Astrocyte (in vitro differentiated cells and primary cell): Measurements from ENCODE around the gene ATG16L1. TPM values are rescaled to one million over a fixed set of nuclear protein-coding genes. Genes with fewer than 3 reads are reported as not detected.

Experiments
- DNase-seq: peaks from one replicate; pipeline ENCODE4 v3.0.0-alpha.2; 2010; ENCODE audit warnings: low read depth
- FAIRE-seq: peaks from 2 replicates; lab custom pipeline; 2011; peaks lifted over from hg19 to GRCh38; lab: Jason Lieb, UNC
- H2AFZ ChIP-seq: 2 replicates; pipeline ENCODE4 v1.6.0; 2012; ENCODE audit warnings: low read depth, low read length, inconsistent platforms
- H3K27ac ChIP-seq: 2 replicates; pipeline ENCODE4 v1.5.1; 2011; ENCODE audit warnings: low read depth, low read length, inconsistent platforms
- H3K27me3 ChIP-seq: 2 replicates; pipeline ENCODE4 v1.6.0; 2011; ENCODE audit warnings: low read length, inconsistent platforms; ENCODE audit not compliant: insufficient read depth
- H3K36me3 ChIP-seq: 2 replicates; pipeline ENCODE4 v1.5.1; 2011; ENCODE audit warnings: low read length, inconsistent platforms; ENCODE audit not compliant: insufficient read depth
- H3K4me1 ChIP-seq: 2 replicates; pipeline ENCODE4 v1.5.1; 2011; ENCODE audit warnings: low read length, inconsistent platforms; ENCODE audit not compliant: insufficient read depth
- H3K4me2 ChIP-seq: 2 replicates; pipeline ENCODE4 v1.6.0; 2012; ENCODE audit warnings: low read length, inconsistent platforms
- H3K4me3 ChIP-seq: 2 replicates; pipeline ENCODE4 v1.5.1; 2011; ENCODE audit warnings: low read depth, mild to moderate bottlenecking, low read length, inconsistent platforms; ENCODE audit not compliant: insufficient read depth
- H3K79me2 ChIP-seq: 2 replicates; pipeline ENCODE4 v1.6.0; 2012; ENCODE audit warnings: mild to moderate bottlenecking, low read length, inconsistent platforms; ENCODE audit not compliant: insufficient read depth
- H3K9ac ChIP-seq: 2 replicates; pipeline ENCODE4 v1.6.0; 2012; ENCODE audit warnings: mild to moderate bottlenecking, low read length, inconsistent platforms
- H3K9me3 ChIP-seq: 2 replicates; pipeline ENCODE4 v1.5.1; 2012; ENCODE audit warnings: low read depth, mild to moderate bottlenecking, low read length, inconsistent platforms; ENCODE audit not compliant: insufficient read depth
- H4K20me1 ChIP-seq: 2 replicates; pipeline ENCODE4 v1.6.0; 2012; ENCODE audit warnings: low read length, inconsistent platforms; ENCODE audit not compliant: insufficient read depth
- H3K27ac Mint-ChIP-seq: one replicate; pipeline ENCODE4 v1.8.0; 2021; ENCODE audit warnings: mild to moderate bottlenecking, mixed read lengths; ENCODE audit not compliant: unreplicated experiment
- H3K27me3 Mint-ChIP-seq: one replicate; pipeline ENCODE4 v1.8.0; 2021; ENCODE audit warnings: low read depth, mixed read lengths; ENCODE audit not compliant: unreplicated experiment
- H3K36me3 Mint-ChIP-seq: one replicate; pipeline ENCODE4 v1.8.0; 2021; ENCODE audit warnings: low read depth, mixed read lengths; ENCODE audit not compliant: unreplicated experiment
- H3K4me1 Mint-ChIP-seq: one replicate; pipeline ENCODE4 v1.8.0; 2021; ENCODE audit warnings: low read depth, mixed read lengths; ENCODE audit not compliant: unreplicated experiment
- H3K4me3 Mint-ChIP-seq: one replicate; pipeline ENCODE4 v1.8.0; 2021; ENCODE audit warnings: mild to moderate bottlenecking, moderate library complexity, mixed read lengths; ENCODE audit not compliant: unreplicated experiment
- H3K9me3 Mint-ChIP-seq: one replicate; pipeline ENCODE4 v1.8.0; 2021; ENCODE audit warnings: mild to moderate bottlenecking, mixed read lengths; ENCODE audit not compliant: unreplicated experiment
- CTCF ChIP-seq: IDR thresholded peaks from 2 replicates; pipeline ENCODE4 v1.5.1; 2011; ENCODE audit warnings: low read depth, mild to moderate bottlenecking, inconsistent platforms, low read length, moderate library complexity; ENCODE audit not compliant: insufficient read depth
- EZH2 ChIP-seq: IDR thresholded peaks from 2 replicates; pipeline ENCODE4 v1.6.1; 2012; ENCODE audit warnings: mild to moderate bottlenecking, low read length, inconsistent platforms; ENCODE audit not compliant: insufficient read depth
- total RNA-seq: library from RNA; stranded (reverse); gene quantifications from 2 replicates; pipeline ENCODE4 v1.2.1, GENCODE V29; 2021

Gene ATG16L1
- total RNA-seq, 1 donor from 2014 or later, result 31.6 TPM

- TF ChIP-seq EZH2 (no peak), CTCF (no peak)
- H3K9ac ChIP-seq, result no peak overlapping the region
- no peaks in the 10 kb centered on the region for H4K20me1 ChIP-seq
- Mint-ChIP-seq H3K9me3 (no peaks in the 10 kb centered on the region), H3K27ac (no peak overlapping the region), H3K4me1 (no peaks in the 10 kb centered on the region), H3K27me3 (peaks cover 32% of the 10 kb centered on the region), H3K36me3 (no peaks in the 10 kb centered on the region), H3K4me3 (no peak overlapping the region)
- no peaks in the 10 kb centered on the region for H3K79me2 ChIP-seq
- no peaks in the 10 kb centered on the region for H3K9me3 ChIP-seq
- no peak overlapping the region for H3K4me2 ChIP-seq
- DNase-seq, result no peak
- H3K27ac ChIP-seq, result no peak overlapping the region
- H2AFZ ChIP-seq, result no peak overlapping the region
- no peaks in the 10 kb centered on the region for H3K36me3 ChIP-seq
- H3K27me3 ChIP-seq, result peaks cover 8% of the 10 kb centered on the region
- no peak overlapping the region for H3K4me3 ChIP-seq
- FAIRE-seq, result no peak
- H3K4me1 ChIP-seq, result no peaks in the 10 kb centered on the region
These were observed 88.0 kb downstream of the ATG16L1 start for GRCh38 chr2:233339427-233339826.

GRCh38 chr2:233341296-233341695, 89.8 kb downstream of the ATG16L1 start:
- H3K79me2 ChIP-seq, result no peaks in the 10 kb centered on the region
- no peaks in the 10 kb centered on the region for H3K4me1 ChIP-seq
- no peak for FAIRE-seq
- H4K20me1 ChIP-seq, result no peaks in the 10 kb centered on the region
- no peak overlapping the region for H3K27ac ChIP-seq
- no peak overlapping the region for H3K9ac ChIP-seq
- no peaks in the 10 kb centered on the region for H3K36me3 Mint-ChIP-seq
- H3K9me3 Mint-ChIP-seq, result no peaks in the 10 kb centered on the region
- no peak overlapping the region for H3K4me3 ChIP-seq
- H3K9me3 ChIP-seq, result no peaks in the 10 kb centered on the region
- no peak overlapping the region for H3K27ac Mint-ChIP-seq
- no peak overlapping the region for H2AFZ ChIP-seq
- H3K27me3 ChIP-seq, result peaks cover 2% of the 10 kb centered on the region
- H3K4me3 Mint-ChIP-seq, result no peak overlapping the region
- DNase-seq, result no peak
- TF ChIP-seq EZH2, result no peak
- no peak for TF ChIP-seq CTCF
- no peaks in the 10 kb centered on the region for H3K4me1 Mint-ChIP-seq
- H3K4me2 ChIP-seq, result no peak overlapping the region
- no peaks in the 10 kb centered on the region for H3K36me3 ChIP-seq
- H3K27me3 Mint-ChIP-seq, result peaks cover 22% of the 10 kb centered on the region

GRCh38 chr2:233342301-233342700, 90.8 kb downstream of the ATG16L1 start:
- no peak overlapping the region for H3K4me3 Mint-ChIP-seq
- no peak overlapping the region for H3K27ac Mint-ChIP-seq
- peaks cover 17% of the 10 kb centered on the region for H3K27me3 Mint-ChIP-seq
- Histone ChIP-seq H3K4me3 (no peak overlapping the region), H4K20me1 (no peaks in the 10 kb centered on the region), H3K9ac (no peak overlapping the region), H3K79me2 (no peaks in the 10 kb centered on the region), H2AFZ (no peak overlapping the region), H3K36me3 (no peaks in the 10 kb centered on the region), H3K4me2 (no peak overlapping the region), H3K27ac (no peak overlapping the region), H3K27me3 (peaks cover 2% of the 10 kb centered on the region), H3K9me3 (no peaks in the 10 kb centered on the region), H3K4me1 (no peaks in the 10 kb centered on the region)
- no peaks in the 10 kb centered on the region for H3K4me1 Mint-ChIP-seq
- no peaks in the 10 kb centered on the region for H3K9me3 Mint-ChIP-seq
- FAIRE-seq (no peak), DNase-seq (no peak)
- TF ChIP-seq EZH2 (no peak), CTCF (no peak)
- no peaks in the 10 kb centered on the region for H3K36me3 Mint-ChIP-seq
